NCI-H2107 treated with DMSO at 0.1 percent for 48 hours (cell line): ENCODE results near the gene PRF1.
"Not testable (repeated sequence)": the region's sequence is repeated elsewhere in the genome, so short reads cannot be mapped to it uniquely, and the experiment has no call there.

Experiments
- DNase-seq: peaks from one replicate; lab custom pipeline; 2025; ENCODE audit not compliant: unreplicated experiment; lab: John Stamatoyannopoulos, UW

The PRF1 gene

GRCh38 chr10:70602665-70603448, at the start of gene PRF1:
Gene PRF1, minus strand, starts transcription at chr10:70602741. Its CDS starts 1,839 bp downstream, at chr10:70600902.
- no peak for DNase-seq

- DNase-seq: no peak
Measured at GRCh38 chr10:70651661-70652060, 49.1 kb upstream of the PRF1 start.

GRCh38 chr10:70650718-70651117, 48.2 kb upstream of the PRF1 start:
- no peak for DNase-seq

- DNase-seq: no peak
Measured at GRCh38 chr10:70650104-70650503, 47.6 kb upstream of the PRF1 start.

- DNase-seq: no peak
Measured at GRCh38 chr10:70649526-70649925, 47.0 kb upstream of the PRF1 start.

- no peak for DNase-seq
Measured at GRCh38 chr10:70648427-70648826, 45.9 kb upstream of the PRF1 start.

GRCh38 chr10:70647086-70647485, 44.5 kb upstream of the PRF1 start:
- no peak for DNase-seq

GRCh38 chr10:70644959-70645358, 42.4 kb upstream of the PRF1 start:
- not testable (repeated sequence) for DNase-seq

GRCh38 chr10:70643272-70643671, 40.7 kb upstream of the PRF1 start:
- DNase-seq: not testable (repeated sequence)

GRCh38 chr10:70639640-70640383, 37.3 kb upstream of the PRF1 start:
- not testable (repeated sequence) for DNase-seq

GRCh38 chr10:70634515-70634914, 32.0 kb upstream of the PRF1 start:
- DNase-seq: not testable (repeated sequence)

GRCh38 chr10:70634011-70634410, 31.5 kb upstream of the PRF1 start:
- no peak for DNase-seq

- DNase-seq: not testable (repeated sequence)
Measured at GRCh38 chr10:70631735-70632134, 29.2 kb upstream of the PRF1 start.

GRCh38 chr10:70629338-70629737, 26.8 kb upstream of the PRF1 start:
- DNase-seq: no peak

- DNase-seq: no peak
Measured at GRCh38 chr10:70626056-70626455, 23.5 kb upstream of the PRF1 start.

- DNase-seq: no peak
Measured at GRCh38 chr10:70622981-70623844, 20.7 kb upstream of the PRF1 start.

- no peak for DNase-seq
Measured at GRCh38 chr10:70622541-70622940, 20.0 kb upstream of the PRF1 start.

GRCh38 chr10:70621503-70622078, 19.1 kb upstream of the PRF1 start:
- no peak for DNase-seq

GRCh38 chr10:70620020-70620289, 17.4 kb upstream of the PRF1 start:
- DNase-seq: no peak

GRCh38 chr10:70619271-70620019, 16.9 kb upstream of the PRF1 start:
- DNase-seq: no peak

GRCh38 chr10:70618663-70619062, 16.1 kb upstream of the PRF1 start:
- DNase-seq: no peak
